Hepatocyte (in vitro differentiated cells): ENCODE measurements around the gene FADD.

Experiments used
- CTCF ChIP-seq: fragments of 200-600 bp; sonication (generic); IDR thresholded peaks from 2 replicates; pipeline ENCODE4 v1.5.1; 2016; ENCODE audit warnings: antibody characterized with exemption, mild to moderate bottlenecking; ENCODE audit not compliant: poor library complexity
- EZH2 ChIP-seq: fragments of 200-600 bp; sonication (generic); IDR thresholded peaks from 2 replicates; pipeline ENCODE4 v1.6.1; 2016; ENCODE audit warnings: antibody characterized with exemption, mild to moderate bottlenecking, borderline replicate concordance
- EZH2phosphoT487 ChIP-seq: fragments of 200-600 bp; sonication (generic); IDR thresholded peaks from one replicate; pipeline ENCODE4 v1.6.1; 2018; ENCODE audit warnings: antibody characterized with exemption, mild to moderate bottlenecking, low read depth, moderate library complexity; ENCODE audit not compliant: unreplicated experiment, severe bottlenecking

GRCh38 chr11:70158201-70158600 lies 44.9 kb upstream of the FADD start:
- TF ChIP-seq CTCF = no peak
- TF ChIP-seq EZH2 = no peak
- no peak for TF ChIP-seq EZH2phosphoT487
